ENCODE data around the gene UTS2B.

The UTS2B gene

DNA sequence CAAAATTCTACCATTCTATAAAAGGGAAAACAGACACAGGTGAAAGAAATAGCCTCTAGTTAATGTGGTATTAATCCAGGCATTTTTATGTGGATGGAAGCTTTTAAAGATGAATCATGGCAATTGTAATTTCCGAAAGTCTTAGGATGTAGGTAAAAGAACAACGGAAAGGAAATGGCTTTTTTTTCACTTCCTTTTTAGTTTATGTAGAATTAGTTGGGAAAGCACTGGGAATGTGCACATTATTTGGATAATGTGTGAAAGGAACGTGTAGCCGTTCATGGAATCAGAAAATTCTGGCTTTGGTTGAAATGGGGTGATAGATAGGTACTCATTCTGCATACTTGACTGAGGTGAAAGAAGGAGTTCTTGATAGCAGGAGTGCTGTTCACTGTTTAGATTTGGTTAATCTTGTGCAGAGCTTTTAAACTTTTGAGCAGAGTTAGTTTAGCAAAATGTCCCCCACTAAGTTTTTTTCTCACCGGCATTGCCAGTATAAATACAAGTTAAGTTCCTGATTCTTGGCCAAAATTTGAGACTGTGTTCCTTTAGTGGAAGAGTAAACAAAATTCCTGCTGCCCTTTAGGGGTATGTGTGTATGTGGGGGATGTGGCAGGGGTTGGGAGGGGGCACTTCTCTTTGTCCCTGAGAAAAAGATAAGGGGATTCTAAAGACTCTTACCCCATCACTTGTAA lies 20.2 kb upstream of the UTS2B start:
- DNase-seq, result no peak

- DNase-seq, result no peak
These were observed 17.8 kb upstream of the UTS2B start for GRCh38 chr3:191348098-191348497.

- no peak for DNase-seq
These were observed 16.9 kb upstream of the UTS2B start for GRCh38 chr3:191347228-191347627.

- no peak for DNase-seq
These were observed 15.0 kb upstream of the UTS2B start for GRCh38 chr3:191345334-191345733.

DNA sequence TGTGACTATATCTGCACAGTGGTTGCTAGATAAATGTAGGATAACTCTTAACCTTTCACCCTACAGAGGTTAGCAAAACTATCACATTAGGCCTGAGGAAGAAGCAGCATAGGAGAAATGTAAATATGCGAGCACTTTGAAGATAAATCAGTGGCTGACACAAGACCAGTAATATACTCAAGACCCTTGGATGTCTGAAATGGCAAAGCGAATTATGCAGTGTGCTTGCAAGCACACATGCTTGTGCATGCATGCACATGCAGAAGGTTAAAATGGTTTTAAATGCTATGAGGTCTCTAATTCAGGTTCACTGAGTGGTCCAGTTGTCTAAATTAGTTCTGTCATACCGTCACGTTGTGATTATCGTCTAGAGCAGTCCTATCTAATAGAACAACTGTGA lies 13.6 kb upstream of the UTS2B start:
- DNase-seq, result no peak

- no peak for DNase-seq
These were observed 12.8 kb upstream of the UTS2B start for GRCh38 chr3:191343115-191343514.

- DNase-seq, result no peak
These were observed 12.1 kb upstream of the UTS2B start for GRCh38 chr3:191342411-191342810.

GRCh38 chr3:191342006-191342405 lies 11.7 kb upstream of the UTS2B start:
- DNase-seq, result no peak

GRCh38 chr3:191340966-191341365 lies 10.6 kb upstream of the UTS2B start:
- DNase-seq, result no peak

- no peak for DNase-seq
These were observed 10.0 kb upstream of the UTS2B start for GRCh38 chr3:191340351-191340750.

DNA sequence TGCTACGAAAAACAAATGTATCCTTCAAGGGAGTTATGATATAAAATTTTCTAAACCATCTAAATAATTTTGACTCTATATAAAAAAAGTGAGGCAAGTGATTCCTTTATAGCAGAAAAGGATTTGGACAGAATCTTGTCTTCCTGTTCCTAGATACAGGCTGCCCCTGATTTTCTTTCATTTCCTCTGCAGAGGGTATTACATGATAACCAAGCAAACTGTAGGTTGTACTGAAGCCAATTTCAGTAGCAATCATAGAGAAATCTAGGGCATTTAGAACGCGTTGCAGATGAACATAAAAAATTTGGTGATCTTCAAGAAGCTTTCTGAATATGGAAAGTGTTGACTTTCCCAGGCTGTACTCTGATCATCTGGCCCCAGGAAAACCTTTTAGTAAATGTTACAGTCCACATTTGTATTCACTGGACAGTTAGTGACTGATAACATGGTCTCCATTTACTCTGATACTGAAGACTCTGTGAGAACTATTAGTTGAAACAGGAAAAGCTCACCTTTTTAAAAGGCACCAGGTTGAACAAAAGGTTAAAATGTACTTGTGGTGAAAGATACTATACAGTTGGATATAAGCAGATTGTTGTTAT lies 9.1 kb upstream of the UTS2B start:
- no peak for DNase-seq

GRCh38 chr3:191338177-191338488 lies 7.8 kb upstream of the UTS2B start:
- no peak for DNase-seq

GRCh38 chr3:191336833-191337232 lies 6.5 kb upstream of the UTS2B start:
- no peak for DNase-seq

DNA sequence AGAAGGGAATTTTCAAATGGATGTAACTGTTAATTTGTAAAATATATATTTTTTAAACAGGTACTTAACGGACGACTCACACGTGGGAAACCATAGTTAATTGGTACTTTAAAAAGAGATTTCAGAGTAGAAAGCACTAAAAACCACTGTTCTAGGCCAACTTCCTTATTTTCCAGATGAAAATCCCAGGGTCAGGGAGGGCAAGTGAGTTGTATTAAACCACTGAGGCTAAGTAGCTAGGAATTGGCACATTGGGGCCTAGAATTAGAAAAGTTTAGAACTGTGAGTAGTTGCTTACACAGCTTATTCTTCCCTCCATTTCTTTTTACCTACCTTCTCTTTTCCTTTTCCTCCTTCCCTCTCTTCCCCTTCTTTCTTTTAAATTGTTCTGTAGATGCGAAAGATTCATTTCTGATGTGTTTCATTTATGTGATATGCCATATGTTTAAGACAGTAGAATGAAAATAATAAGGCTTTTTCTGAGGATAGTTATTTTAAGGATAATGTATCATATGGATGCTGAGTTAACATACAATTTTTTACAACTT lies 4.1 kb upstream of the UTS2B start:
- no peak for DNase-seq

GRCh38 chr3:191333298-191333880 lies 3.1 kb upstream of the UTS2B start:
- no peak for DNase-seq

DNA sequence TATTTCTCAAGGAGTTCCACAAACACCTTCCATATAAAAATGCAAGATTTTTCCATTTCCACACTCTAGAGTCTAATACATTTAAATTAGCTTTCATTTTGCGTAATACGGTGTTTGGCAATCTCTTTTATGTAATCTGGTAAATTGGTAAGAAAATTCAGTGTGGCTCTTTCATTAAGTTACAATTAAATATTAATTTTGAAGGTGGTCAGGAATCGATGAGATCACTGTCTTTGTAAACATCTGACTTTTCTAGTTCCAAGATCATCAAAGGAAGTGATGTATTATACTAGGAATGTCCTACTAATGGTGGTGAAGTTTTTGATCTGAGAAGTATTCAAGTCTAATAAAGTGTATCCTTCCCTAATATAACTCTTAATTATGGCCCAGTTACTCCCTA lies 1.1 kb upstream of the UTS2B start:
- DNase-seq, result no peak

DNA sequence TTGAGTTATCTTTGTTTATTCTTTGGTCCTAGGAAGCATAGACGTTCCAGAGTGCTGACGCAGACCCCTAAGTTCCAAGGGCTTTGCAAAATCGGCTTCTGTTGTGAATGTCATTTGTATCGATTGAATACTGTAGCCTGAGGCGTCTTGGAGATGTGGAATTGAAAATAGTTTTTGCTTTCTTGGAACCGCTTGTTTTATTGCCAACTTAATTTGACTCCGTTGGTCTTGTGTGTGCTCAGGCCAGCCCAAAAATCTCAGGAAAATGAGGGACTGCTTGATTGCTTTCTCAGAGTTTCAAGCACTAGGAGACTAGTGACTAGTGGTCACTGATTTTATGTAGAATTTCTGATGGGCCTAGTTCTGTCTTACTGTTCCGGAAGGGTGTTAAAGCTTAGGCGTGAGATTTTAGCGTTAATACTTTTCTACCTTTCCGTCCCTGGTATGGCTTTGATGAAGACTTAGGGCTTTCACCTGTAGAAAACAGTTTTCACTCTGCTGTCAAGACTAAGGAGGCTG lies 263 bp upstream of the UTS2B start:
- no peak for DNase-seq

- DNase-seq, result peak; percentile 87
These were observed 1.2 kb downstream of the UTS2B start, which contains the start of gene CCDC50 for GRCh38 chr3:191328962-191329653. CCDC50 (plus strand) TSS chr3:191329394; CDS start chr3:191329675, 281 bp downstream.

- no peak for DNase-seq
These were observed 1.9 kb downstream of the UTS2B start for GRCh38 chr3:191328383-191328961.

DNA sequence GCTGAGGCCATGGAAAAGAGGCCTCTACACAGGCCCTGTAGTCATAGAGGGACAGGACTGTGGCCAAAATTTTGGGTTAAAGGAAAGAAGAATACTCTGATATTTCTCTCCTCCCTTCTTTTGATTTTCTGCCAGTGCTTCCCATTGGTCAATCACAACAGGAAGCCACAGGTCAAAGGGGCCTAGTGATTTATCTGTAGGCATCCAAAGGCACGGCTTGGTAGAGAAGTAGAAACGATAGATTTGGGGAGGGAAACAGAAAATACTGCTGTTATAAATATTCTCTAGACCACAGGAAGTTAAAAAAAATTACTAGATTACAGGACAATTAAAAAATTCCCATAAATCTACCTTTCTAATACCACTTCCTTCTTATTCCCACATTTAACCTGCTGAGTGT lies 2.8 kb downstream of the UTS2B start:
- DNase-seq, result no peak

- DNase-seq, result no peak
These were observed 5.4 kb downstream of the UTS2B start for GRCh38 chr3:191324936-191325335.

DNA sequence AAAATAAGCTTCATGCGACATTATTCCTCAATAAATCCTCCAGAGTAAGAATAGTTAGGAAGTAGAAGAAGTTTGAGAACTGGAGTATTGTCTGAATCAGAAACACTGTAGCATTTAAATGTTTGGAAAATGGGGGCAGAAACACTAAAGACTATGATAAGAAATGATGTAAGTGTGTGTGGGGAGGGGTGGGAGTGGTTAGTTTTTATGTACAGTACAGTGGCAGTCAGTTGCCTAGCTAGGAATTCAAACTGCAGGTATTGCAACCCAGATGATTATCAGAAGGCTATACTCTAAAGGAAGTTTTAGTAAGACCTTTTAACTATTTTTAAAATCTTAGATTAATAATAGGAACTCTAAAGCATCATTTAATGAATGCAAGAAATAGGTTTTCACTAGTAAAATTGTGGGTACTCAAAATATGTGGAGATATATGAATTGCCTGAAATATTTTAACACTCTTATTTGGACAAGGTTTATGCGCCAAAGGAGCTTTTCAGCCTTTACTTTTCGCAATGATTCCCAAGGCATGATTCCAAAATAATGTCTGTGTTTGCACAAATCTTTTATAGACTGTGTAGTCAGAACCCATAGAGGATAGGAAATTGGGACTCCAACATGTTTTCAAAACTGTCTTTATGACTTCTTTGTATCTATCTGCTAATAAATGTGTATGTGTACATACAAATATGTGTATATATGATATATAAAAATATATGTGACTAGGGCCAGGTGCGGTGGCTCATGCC lies 9.1 kb downstream of the UTS2B start:
- no peak for DNase-seq

Data from COR-L47 (cell line).